Measurements from ENCODE around the gene ZIC3.

ZIC3 gene

DNA sequence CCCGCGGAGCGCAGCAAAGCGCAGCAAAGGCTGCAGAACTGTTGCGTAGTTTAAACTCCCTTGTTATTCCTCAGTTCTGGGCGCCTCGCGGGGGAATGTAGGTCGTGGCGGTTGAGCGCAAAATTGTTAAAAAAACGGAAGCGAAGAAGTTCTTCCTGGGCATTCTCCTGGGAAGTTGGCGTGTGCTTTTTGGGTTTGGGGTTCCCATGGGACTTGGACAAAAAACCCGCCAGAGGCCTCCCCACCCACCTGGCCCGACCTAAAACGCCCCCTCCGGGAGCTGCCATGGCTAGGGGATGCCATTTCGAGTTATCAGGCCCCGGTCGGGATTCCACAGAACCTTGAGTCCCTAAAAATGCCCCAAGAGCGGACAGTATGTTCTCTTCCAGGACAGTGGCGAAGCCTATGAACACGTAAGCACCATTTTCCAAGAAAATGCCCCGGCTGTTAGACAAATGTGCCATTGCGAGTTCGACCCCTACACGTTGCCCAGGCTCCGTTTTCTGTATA is 8.9 kb downstream of the ZIC3 start:
- TF ChIP-seq CTCF (conservative IDR thresholded peaks at IDR 0.05; ENCODE audit: low read depth, low read length): no peak
- no peak for DNase-seq (ENCODE audit: low read depth)

DNA sequence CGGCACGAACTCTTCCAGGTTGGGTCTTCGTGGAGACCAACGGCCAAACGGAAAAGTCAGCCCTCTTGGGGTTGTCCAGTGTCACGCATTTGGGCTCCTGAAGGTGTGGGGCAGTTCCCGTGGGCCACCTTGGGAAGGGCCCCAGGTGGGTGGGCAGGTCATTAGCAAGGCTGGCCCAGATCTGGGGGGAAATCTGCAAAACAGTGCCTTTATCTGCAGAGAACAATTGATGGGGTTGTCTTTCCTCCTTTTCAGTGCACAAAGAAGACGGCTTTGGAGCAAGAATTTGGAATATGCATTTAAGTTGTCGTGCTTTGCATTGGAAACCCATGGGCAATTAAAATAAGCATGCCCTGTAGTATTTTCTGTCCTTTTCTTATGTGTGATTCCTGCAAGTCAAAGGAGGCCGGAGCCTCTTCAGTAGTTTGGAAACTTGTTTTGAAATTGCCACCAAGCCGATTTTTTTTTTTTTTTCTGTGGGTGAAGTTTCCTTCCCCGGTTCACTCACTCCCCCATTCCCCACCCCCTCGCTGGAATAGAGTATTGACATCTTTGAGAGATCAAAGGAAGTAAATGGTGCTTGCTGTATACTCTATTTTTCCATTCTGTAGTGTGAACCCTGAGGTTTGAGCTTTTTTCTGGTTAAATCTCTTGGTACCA is 9.8 kb downstream of the ZIC3 start:
- TF ChIP-seq CTCF (conservative IDR thresholded peaks at IDR 0.05; ENCODE audit: low read depth, low read length): no peak
- DNase-seq (ENCODE audit: low read depth): no peak
- H3K4me3 ChIP-seq (ENCODE audit: low read depth, low read length): no peak overlapping the region

More for the DNA sequence above, 8.9 kb downstream of the ZIC3 start:
- peak overlapping the region; percentile 49 for H3K4me3 ChIP-seq (ENCODE audit: low read depth, low read length)

GRCh38 chrX:137587151-137587550 is 21.2 kb downstream of the ZIC3 start:
- TF ChIP-seq CTCF (conservative IDR thresholded peaks at IDR 0.05; ENCODE audit: low read depth, low read length): no peak
- no peak for DNase-seq (ENCODE audit: low read depth)
- no peak overlapping the region for H3K4me3 ChIP-seq (ENCODE audit: low read depth, low read length)

DNA sequence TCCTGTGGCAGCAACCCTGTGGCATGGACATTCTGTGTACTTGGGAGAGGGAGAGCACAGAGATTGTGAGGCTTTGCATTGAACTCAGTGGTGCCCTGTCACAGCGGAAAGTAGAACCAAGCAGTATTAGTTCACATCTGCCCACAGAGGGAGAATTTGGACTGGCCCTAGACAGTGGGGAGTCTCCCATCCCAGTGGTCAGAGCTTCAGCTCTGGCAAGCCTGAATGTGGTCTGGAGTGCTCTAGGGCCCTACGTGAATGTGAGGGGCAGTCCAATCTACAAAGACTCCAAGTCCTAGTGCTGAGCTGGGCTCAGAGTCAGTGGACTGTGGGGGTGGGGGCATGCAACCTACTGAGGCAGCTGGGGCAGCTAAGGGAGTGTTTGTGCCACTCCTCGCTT is 34.8 kb downstream of the ZIC3 start:
- DNase-seq (ENCODE audit: low read depth): no peak
- TF ChIP-seq CTCF (conservative IDR thresholded peaks at IDR 0.05; ENCODE audit: low read depth, low read length): no peak
- H3K4me3 ChIP-seq (ENCODE audit: low read depth, low read length): no peak overlapping the region

All from choroid plexus epithelial cell (primary cell).